CD4-positive, alpha-beta T cell treated with Interleukin-15 for 1 hour (primary cell): ENCODE results near the gene MGAT5B.

ENCODE experiments used
- DNase-seq: peaks from one replicate; pipeline ENCODE4 v3.0.0-alpha.2; 2020

The MGAT5B gene

GRCh38 chr17:76930107-76930506 is 61.9 kb downstream of the MGAT5B start:
- no peak for DNase-seq

GRCh38 chr17:76932402-76933333 is 64.5 kb downstream of the MGAT5B start:
- no peak for DNase-seq

- no peak for DNase-seq
These were observed 66.5 kb downstream of the MGAT5B start for GRCh38 chr17:76934561-76935320.

GRCh38 chr17:76935331-76935730 is 67.1 kb downstream of the MGAT5B start:
- DNase-seq: no peak

GRCh38 chr17:76937238-76937637 is 69.0 kb downstream of the MGAT5B start:
- DNase-seq: no peak

GRCh38 chr17:76938009-76938408 is 69.8 kb downstream of the MGAT5B start:
- no peak for DNase-seq

GRCh38 chr17:76940295-76940694 is 72.1 kb downstream of the MGAT5B start:
- DNase-seq: no peak

- no peak for DNase-seq
These were observed 72.6 kb downstream of the MGAT5B start for GRCh38 chr17:76940738-76941350.

GRCh38 chr17:76943202-76943601 is 75.0 kb downstream of the MGAT5B start:
- DNase-seq: no peak

GRCh38 chr17:76943781-76944213 is 75.6 kb downstream of the MGAT5B start:
- DNase-seq: no peak

GRCh38 chr17:76944477-76944876 is 76.3 kb downstream of the MGAT5B start:
- no peak for DNase-seq

- DNase-seq: no peak
These were observed 78.0 kb downstream of the MGAT5B start for GRCh38 chr17:76946111-76946771.

GRCh38 chr17:76946772-76947135 is 78.5 kb downstream of the MGAT5B start:
- DNase-seq: no peak

- DNase-seq: no peak
These were observed 79.1 kb downstream of the MGAT5B start for GRCh38 chr17:76947309-76947708.

- no peak for DNase-seq
These were observed 79.6 kb downstream of the MGAT5B start for GRCh38 chr17:76947771-76948170.

- no peak for DNase-seq
These were observed 80.1 kb downstream of the MGAT5B start for GRCh38 chr17:76948301-76948700.

GRCh38 chr17:76948726-76949342 is 80.6 kb downstream of the MGAT5B start:
- no peak for DNase-seq

GRCh38 chr17:76949913-76950695 is 81.9 kb downstream of the MGAT5B start:
- no peak for DNase-seq

GRCh38 chr17:76951375-76951905 is 83.2 kb downstream of the MGAT5B start:
- DNase-seq: no peak

- no peak for DNase-seq
These were observed 84.2 kb downstream of the MGAT5B start for GRCh38 chr17:76952402-76952801.

- no peak for DNase-seq
These were observed 84.9 kb downstream of the MGAT5B start for GRCh38 chr17:76953066-76953465.
